ENCODE data around the gene ITK. TPM values are rescaled to one million over a fixed set of nuclear protein-coding genes. Genes with fewer than 3 reads are reported as not detected.

Gene ITK
- total and polyA plus RNA-seq, 2 experiments from 2014 or later = 0.08 TPM; not detected in 1

GRCh38 chr5:157284458-157285212 lies 104.0 kb downstream of the ITK start:
- H3K4me1 ChIP-seq (ENCODE audit: insufficient read depth) = no peaks in the 10 kb centered on the region
- no peak overlapping the region for H3K27ac ChIP-seq (ENCODE audit: low read depth)
- TF ChIP-seq EZH2phosphoT487 (IDR thresholded peaks at IDR 0.05; ENCODE audit: unreplicated experiment) = no peak
- no peak for TF ChIP-seq EZH2 (IDR thresholded peaks at IDR 0.05; ENCODE audit: low read depth, unreplicated experiment)
- TF ChIP-seq ETS1 (IDR thresholded peaks at IDR 0.05) = no peak
- no peak for TF ChIP-seq CTCF (conservative IDR thresholded peaks at IDR 0.05; ENCODE audit: low read depth in 2 of 2)
- TF ChIP-seq ZNF462 (CRISPR knock-in tag; IDR thresholded peaks at IDR 0.05) = no peak
- no peak for TF ChIP-seq REST (IDR thresholded peaks at IDR 0.05; ENCODE audit: unreplicated experiment)
- no peak for TF ChIP-seq ZNF331 (CRISPR knock-in tag; IDR thresholded peaks at IDR 0.05; ENCODE audit: low read depth)
- TF ChIP-seq JUNB (IDR thresholded peaks at IDR 0.05; ENCODE audit: unreplicated experiment) = no peak
- TF ChIP-seq NANOG (IDR thresholded peaks at IDR 0.05; ENCODE audit: borderline replicate concordance) = no peak
- H3K4me2 ChIP-seq = no peak overlapping the region
- Mint-ChIP-seq H3K27ac (no peak overlapping the region), H3K27me3 (ENCODE audit: insufficient read depth, low read depth, poor library complexity) (no peaks in the 10 kb centered on the region), H3K4me3 (no peak overlapping the region), H3K36me3 (ENCODE audit: low read depth) (peaks cover 13% of the 10 kb centered on the region; the same call in 2 of the 3 replicates), H3K4me1 (peaks cover 3% of the 10 kb centered on the region; the same call in 1 of the 3 replicates), H3K9me3 (no peaks in the 10 kb centered on the region)
- no peaks in the 10 kb centered on the region for H3F3A ChIP-seq (replicated peaks; ENCODE audit: low read depth)
- ATAC-seq (no peak), DNase-seq (ENCODE audit: low spot score) (no peak)
- no peaks in the 10 kb centered on the region for H3K9me2 ChIP-seq (ENCODE audit: insufficient read depth)
- no peaks in the 10 kb centered on the region for H3K27me3 ChIP-seq (ENCODE audit: insufficient read depth)
- H3K36me3 ChIP-seq (ENCODE audit: insufficient read depth) = 0 out of 2 replicates have a peak, but pooled peaks cover 2% of the 10 kb centered on the region
- no peak overlapping the region for H2AFZ ChIP-seq
- peaks cover 54% of the 10 kb centered on the region for H3K79me2 ChIP-seq (replicated peaks; ENCODE audit: insufficient read depth)
- H3K4me3 ChIP-seq = no peak overlapping the region
- peaks cover 18% of the 10 kb centered on the region; the same call in 1 of the 2 replicates for H4K20me1 ChIP-seq (replicated peaks; ENCODE audit: insufficient read depth)
